Smooth muscle cell (in vitro differentiated cells): ENCODE data around the gene VEGFA. TPM values are rescaled to one million over a fixed set of nuclear protein-coding genes. Genes with fewer than 3 reads are reported as not detected.

ENCODE experiments used
- DNase-seq: peaks from one replicate; lab custom pipeline; 2025; ENCODE audit not compliant: unreplicated experiment; lab: John Stamatoyannopoulos, UW
- H2AFZ ChIP-seq: fragments of 200-600 bp; sonication (generic); 2 replicates; pipeline ENCODE4 v1.6.0; 2016; ENCODE audit warnings: antibody characterized with exemption, low read depth, mild to moderate bottlenecking
- H3F3A ChIP-seq: fragments of 200-600 bp; sonication (generic); 2 replicates; pipeline ENCODE4 v1.6.0; 2017; ENCODE audit warnings: antibody characterized with exemption, low read depth
- H3K27ac ChIP-seq: fragments of 200-600 bp; sonication (generic); 2 replicates; pipeline ENCODE4 v1.5.1; 2016; ENCODE audit warnings: low read depth, mild to moderate bottlenecking
- H3K27me3 ChIP-seq: fragments of 200-600 bp; sonication (generic); 2 replicates; pipeline ENCODE4 v1.6.1; 2016; ENCODE audit warnings: low read depth, mild to moderate bottlenecking
- H3K36me3 ChIP-seq: fragments of 200-600 bp; sonication (generic); 2 replicates; pipeline ENCODE4 v1.5.1; 2016; ENCODE audit warnings: low read depth
- H3K4me1 ChIP-seq: fragments of 200-600 bp; sonication (generic); 2 replicates; pipeline ENCODE4 v1.5.1; 2016; ENCODE audit warnings: low read depth
- H3K4me2 ChIP-seq: fragments of 200-600 bp; sonication (generic); 2 replicates; pipeline ENCODE4 v1.6.0; 2016; ENCODE audit warnings: mild to moderate bottlenecking
- H3K4me3 ChIP-seq: fragments of 200-600 bp; sonication (generic); 2 replicates; pipeline ENCODE4 v1.5.1; 2016; ENCODE audit warnings: mild to moderate bottlenecking
- H3K79me2 ChIP-seq: fragments of 200-600 bp; sonication (generic); 2 replicates; pipeline ENCODE4 v1.6.0; 2016; ENCODE audit warnings: low read depth, mild to moderate bottlenecking
- H3K9ac ChIP-seq: fragments of 200-600 bp; sonication (generic); 2 replicates; pipeline ENCODE4 v1.6.0; 2016; ENCODE audit warnings: low read depth
- H3K9me3 ChIP-seq: fragments of 200-600 bp; sonication (generic); replicated peaks from 2 replicates; pipeline ENCODE4 v1.5.1; 2016; ENCODE audit warnings: low read depth
- H4K20me1 ChIP-seq: fragments of 200-600 bp; sonication (generic); 2 replicates; pipeline ENCODE4 v1.6.0; 2016; ENCODE audit warnings: low read depth
- WGBS: methylation state at CpG from one replicate; pipeline ENCODE4 v1.1.7; 2016; ENCODE audit warnings: low lambda C conversion rate; 5-methylcytosine and 5-hydroxymethylcytosine counted together
- polyA plus RNA-seq: library from polyadenylated mRNA; unstranded; fragments of >200 nt; fragmentation: Nextera tagmentation; extraction: Ambion mirVana; gene quantifications from 2 replicates; pipeline ENCODE4 v1.2.1, GENCODE V29; 2016
- total RNA-seq: library from RNA; depleted of rRNA; stranded (reverse); fragments of >200 nt; gene quantifications from 2 replicates; pipeline ENCODE4 v1.2.3, GENCODE V29; 2014
- TF ChIP-seq, protein P1 (sequence below): fragments of 200-600 bp; sonication (generic); IDR thresholded peaks from 2 replicates; pipeline ENCODE4 v1.5.1; 2017; ENCODE audit warnings: borderline replicate concordance, mild to moderate bottlenecking, antibody characterized with exemption; ENCODE audit not compliant: insufficient read depth, poor library complexity, severe bottlenecking

Gene VEGFA
- total and polyA plus RNA-seq, 2 experiments from 2014 or later = 116 to 136 TPM

DNA sequence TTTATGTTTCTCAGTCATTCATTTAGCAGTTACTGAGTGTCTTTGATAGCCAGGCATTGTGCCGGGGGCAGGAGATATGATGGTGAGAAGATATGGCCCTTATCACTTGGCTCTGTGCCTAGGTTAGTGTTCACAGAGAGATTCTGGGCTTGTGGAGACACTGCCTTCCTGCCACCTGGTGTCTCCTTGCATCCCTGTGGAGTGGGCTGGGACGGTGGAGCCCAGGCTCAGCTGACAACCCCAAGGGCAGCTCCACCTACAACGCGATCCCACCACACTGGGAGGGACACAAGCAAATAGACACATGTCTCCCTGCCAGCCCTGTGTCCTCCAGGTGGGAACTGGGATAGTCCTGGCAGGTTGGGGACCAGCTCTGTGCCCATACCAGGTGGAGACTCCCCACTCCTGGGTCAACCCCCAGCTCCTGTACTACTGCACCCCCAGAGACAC lies 30.3 kb upstream of the VEGFA start:
- Histone ChIP-seq H3K27me3 (no peaks in the 10 kb centered on the region), H4K20me1 (no peaks in the 10 kb centered on the region), H3K36me3 (no peaks in the 10 kb centered on the region), H3K4me3 (no peak overlapping the region), H3K4me2 (no peak overlapping the region), H2AFZ (no peak overlapping the region), H3K27ac (no peak overlapping the region), H3K4me1 (peaks cover 23% of the 10 kb centered on the region), H3F3A (peaks cover 11% of the 10 kb centered on the region), H3K9ac (no peak overlapping the region), H3K9me3 (no peaks in the 10 kb centered on the region), H3K79me2 (no peaks in the 10 kb centered on the region)
- WGBS = 75% methylated on average over 4 of the region's 4 CpGs
- DNase-seq = no peak
- TF ChIP-seq, protein P1, sequence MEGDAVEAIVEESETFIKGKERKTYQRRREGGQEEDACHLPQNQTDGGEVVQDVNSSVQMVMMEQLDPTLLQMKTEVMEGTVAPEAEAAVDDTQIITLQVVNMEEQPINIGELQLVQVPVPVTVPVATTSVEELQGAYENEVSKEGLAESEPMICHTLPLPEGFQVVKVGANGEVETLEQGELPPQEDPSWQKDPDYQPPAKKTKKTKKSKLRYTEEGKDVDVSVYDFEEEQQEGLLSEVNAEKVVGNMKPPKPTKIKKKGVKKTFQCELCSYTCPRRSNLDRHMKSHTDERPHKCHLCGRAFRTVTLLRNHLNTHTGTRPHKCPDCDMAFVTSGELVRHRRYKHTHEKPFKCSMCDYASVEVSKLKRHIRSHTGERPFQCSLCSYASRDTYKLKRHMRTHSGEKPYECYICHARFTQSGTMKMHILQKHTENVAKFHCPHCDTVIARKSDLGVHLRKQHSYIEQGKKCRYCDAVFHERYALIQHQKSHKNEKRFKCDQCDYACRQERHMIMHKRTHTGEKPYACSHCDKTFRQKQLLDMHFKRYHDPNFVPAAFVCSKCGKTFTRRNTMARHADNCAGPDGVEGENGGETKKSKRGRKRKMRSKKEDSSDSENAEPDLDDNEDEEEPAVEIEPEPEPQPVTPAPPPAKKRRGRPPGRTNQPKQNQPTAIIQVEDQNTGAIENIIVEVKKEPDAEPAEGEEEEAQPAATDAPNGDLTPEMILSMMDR = no peak

DNA sequence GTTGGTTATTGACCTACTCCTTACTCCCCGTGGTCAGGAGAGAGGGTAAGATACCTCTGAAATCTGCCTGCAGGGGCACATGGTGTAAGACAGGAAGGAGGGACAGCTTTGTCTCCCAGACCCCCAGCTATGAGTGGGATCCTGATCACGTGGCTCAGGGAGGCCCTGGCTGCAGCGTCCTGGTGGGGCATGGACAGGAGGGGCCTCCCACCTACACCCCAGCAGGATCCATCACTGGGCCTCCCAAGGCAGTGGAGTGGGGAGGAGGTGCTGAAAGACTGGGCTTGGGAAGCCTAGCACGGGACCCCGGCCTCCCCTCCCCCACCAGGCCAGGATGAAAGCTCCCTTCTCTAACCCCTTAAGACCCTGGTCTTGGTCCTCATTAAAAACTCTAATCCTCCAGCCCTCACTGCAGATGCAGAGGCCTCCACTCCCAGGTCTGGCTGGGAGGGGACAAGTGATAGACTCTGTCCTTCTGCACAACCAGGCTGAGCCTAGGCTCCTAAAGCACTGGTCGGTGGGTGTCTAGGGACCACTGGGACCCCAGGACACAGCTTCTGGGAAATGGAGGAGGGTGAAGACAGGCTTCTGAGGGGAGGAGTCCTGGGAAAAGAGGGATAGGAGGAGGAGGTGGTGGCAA lies 29.6 kb upstream of the VEGFA start:
- Histone ChIP-seq H4K20me1 (no peaks in the 10 kb centered on the region), H3K4me2 (no peak overlapping the region), H3K27me3 (no peaks in the 10 kb centered on the region), H3K9me3 (no peaks in the 10 kb centered on the region), H3F3A (peaks cover 11% of the 10 kb centered on the region), H3K4me1 (peaks cover 23% of the 10 kb centered on the region), H3K27ac (no peak overlapping the region), H3K4me3 (no peak overlapping the region), H3K9ac (no peak overlapping the region), H2AFZ (no peak overlapping the region), H3K36me3 (no peaks in the 10 kb centered on the region), H3K79me2 (no peaks in the 10 kb centered on the region)
- TF ChIP-seq, protein P1 = no peak
- DNase-seq = no peak
- WGBS = 21% methylated on average over 6 of the region's 6 CpGs

DNA sequence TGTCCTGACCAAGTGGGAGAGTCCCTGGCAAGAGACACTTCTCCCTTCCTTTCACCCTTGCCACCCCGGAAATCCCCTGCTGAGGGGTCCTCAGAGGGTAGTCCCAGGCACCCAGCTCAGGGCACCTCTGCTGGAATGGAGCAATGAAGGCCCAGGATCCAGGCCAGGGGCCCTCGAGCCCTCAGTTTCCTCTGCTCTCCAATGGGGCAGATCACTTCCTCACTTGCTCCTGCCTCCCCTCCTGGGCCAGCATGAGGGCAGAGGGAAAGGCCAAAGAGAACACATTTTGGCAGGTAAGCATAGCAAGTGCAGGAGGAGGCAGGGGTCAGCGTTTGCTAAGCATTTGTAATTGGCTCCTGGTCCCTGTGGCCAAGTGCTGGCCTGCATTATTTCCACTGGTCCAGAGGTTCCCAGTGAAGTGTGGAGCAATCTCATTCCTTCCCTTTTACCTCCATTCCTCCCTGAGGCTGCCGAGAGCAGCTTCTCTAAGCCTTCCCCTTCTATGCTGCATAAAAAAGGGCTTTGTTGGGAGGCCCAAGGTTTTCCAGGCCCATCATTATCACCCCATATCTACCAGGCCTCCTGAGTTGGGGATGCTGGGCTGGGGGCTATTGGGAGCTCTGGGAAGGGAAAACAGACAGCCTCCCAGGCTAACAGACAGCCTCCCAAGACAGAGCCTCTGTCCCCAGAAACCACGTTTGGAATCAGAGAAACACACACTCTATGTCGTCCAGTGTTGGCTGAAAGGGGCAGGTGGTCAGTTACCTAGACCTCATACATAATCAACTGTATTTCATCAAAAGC lies 28.8 kb upstream of the VEGFA start:
- H3K79me2 ChIP-seq = no peaks in the 10 kb centered on the region
- H3K4me1 ChIP-seq = peaks cover 23% of the 10 kb centered on the region
- H3K27me3 ChIP-seq = no peaks in the 10 kb centered on the region
- 57% methylated on average over 6 of the region's 6 CpGs for WGBS
- H3K9me3 ChIP-seq = no peaks in the 10 kb centered on the region
- no peaks in the 10 kb centered on the region for H4K20me1 ChIP-seq
- H3K27ac ChIP-seq = no peak overlapping the region
- TF ChIP-seq, protein P1 = no peak
- H3K36me3 ChIP-seq = no peaks in the 10 kb centered on the region
- H3K9ac ChIP-seq = no peak overlapping the region
- H2AFZ ChIP-seq = no peak overlapping the region
- H3K4me3 ChIP-seq = no peak overlapping the region
- DNase-seq = no peak
- H3K4me2 ChIP-seq = no peak overlapping the region
- H3F3A ChIP-seq = peaks cover 11% of the 10 kb centered on the region
